Kidney (tissue), 14 donors: ENCODE data around the gene GGCX. TPM values are rescaled to one million over a fixed set of nuclear protein-coding genes. Genes with fewer than 3 reads are reported as not detected.
A peak's percentile ranks its signal among the peaks of the same experiment; 100 is the strongest.

Source experiments
- DNase-seq, 5 donors: peaks; one replicate each; pipeline ENCODE4 v3.0.0-alpha.2; 2013 to 2020
- FAIRE-seq: peaks from 2 replicates; lab custom pipeline; 2012; peaks lifted over from hg19 to GRCh38; lab: Jason Lieb, UNC
- H3K27ac ChIP-seq, 2 donors: one replicate each; pipeline ENCODE4 v1.7.0; 2013; ENCODE audit warnings: low read depth in 2 of 2, low read length in 2 of 2, inconsistent platforms in 1 of 2
- H3K27me3 ChIP-seq: one replicate; pipeline ENCODE4 v1.7.1; 2013; ENCODE audit warnings: low read length, inconsistent platforms; ENCODE audit not compliant: control insufficient read depth, insufficient read depth
- H3K36me3 ChIP-seq, 3 donors: one replicate each; pipeline versions ENCODE4 v1.7.0 to v1.7.1; 2013; ENCODE audit warnings: low read length in 3 of 3, control low read depth in 1 of 3, inconsistent platforms in 1 of 3; ENCODE audit not compliant: insufficient read depth in 3 of 3, control insufficient read depth in 2 of 3
- H3K4me1 ChIP-seq, 3 donors: one replicate each; pipeline versions ENCODE4 v1.7.0 to v1.7.1; 2013; ENCODE audit warnings: low read length in 3 of 3, inconsistent platforms in 1 of 3, low read depth in 1 of 3; ENCODE audit not compliant: control insufficient read depth in 2 of 3, insufficient read depth in 2 of 3
- H3K4me3 ChIP-seq, 3 donors: one replicate each; pipeline versions ENCODE4 v1.7.0 to v1.8.1; 2013; ENCODE audit warnings: low read length in 3 of 3, control low read depth in 1 of 3, inconsistent platforms in 1 of 3
- H3K9ac ChIP-seq, 3 donors: one replicate each; pipeline versions ENCODE4 v1.7.0 to v1.7.1; 2013; ENCODE audit warnings: low read length in 3 of 3, control low read depth in 1 of 3, inconsistent platforms in 1 of 3
- H3K9me3 ChIP-seq, 3 donors: one replicate each; pipeline versions ENCODE4 v1.7.0 to v1.7.1; 2013; ENCODE audit warnings: low read length in 3 of 3, control low read depth in 1 of 3, inconsistent platforms in 1 of 3; ENCODE audit not compliant: control insufficient read depth in 2 of 3, insufficient read depth in 1 of 3
- CTCF ChIP-seq: IDR thresholded peaks from 3 replicates; pipeline ENCODE4 v1.5.1; 2012; ENCODE audit warnings: mild to moderate bottlenecking, moderate library complexity, borderline replicate concordance; ENCODE audit not compliant: insufficient read depth; ENCODE audit errors: extremely low read depth
- intact Hi-C: fragments of 100-400 bp; cut with DNase I; formaldehyde crosslinking; loops from one replicate; pipeline ENCODE4 v1.11.1; 2022
- polyA plus RNA-seq: library from polyadenylated mRNA; stranded (reverse); fragments of 350-450 nt; fragmentation: Illumina TruSeq; extraction: RNeasy Lipid Tissue Mini Kit (QIAGEN cat#74804); gene quantifications from one replicate; pipeline ENCODE4 v1.2.3, GENCODE V29; 2014; ENCODE audit warnings: low read depth, low replicate concordance; ENCODE audit not compliant: insufficient read depth
- total RNA-seq: library from RNA; stranded (reverse); fragmentation: NEBNext Ultra II Directional; extraction: Animal tissue kit (Norgen Biotek cat#: 25700); gene quantifications from one replicate; pipeline ENCODE4 v1.2.1, GENCODE V29; 2021
- donor health status: control.
- donor health status: control.
- donor health status: control.
- donor health status: control.
- donor health status: control.
- donor health status: DM: yes; HTN: yes; CAD: no.
- donor health status: Normal renal cell carcinoma (clear cell type).

Gene GGCX
- total and polyA plus RNA-seq, 2 donors from 2014 or later: 27.8 to 50.7 TPM

GRCh38 chr2:85602476-85603234 lies 41.4 kb upstream of the GGCX start, which contains the start of gene TMEM150A:
TSS of gene TMEM150A (minus strand) at chr2:85602698. CDS start at chr2:85601948, 750 bp downstream.
- peak within 1 kb of the TSS; percentile 82 to 95 (median 93) for H3K9ac ChIP-seq
- intact Hi-C loops: no loop called here
- peak within 1 kb of the TSS; percentile 96 to 98 (median 97) for H3K4me3 ChIP-seq
- no peak for TF ChIP-seq CTCF
- H3K4me1 ChIP-seq: peaks cover 0 to 51% (median 34%) of the 10 kb centered on the region in 3 donors
- no peaks in the 10 kb centered on the region for H3K27me3 ChIP-seq
- FAIRE-seq (no peak), DNase-seq (peak; percentile 92 to 98 (median 96))
- peak within 1 kb of the TSS; percentile 77 to 80 for H3K27ac ChIP-seq
- H3K9me3 ChIP-seq: no peaks in the 10 kb centered on the region
- peaks cover 0 to 13% (median 2%) of the 10 kb centered on the region in 3 donors for H3K36me3 ChIP-seq

DNA sequence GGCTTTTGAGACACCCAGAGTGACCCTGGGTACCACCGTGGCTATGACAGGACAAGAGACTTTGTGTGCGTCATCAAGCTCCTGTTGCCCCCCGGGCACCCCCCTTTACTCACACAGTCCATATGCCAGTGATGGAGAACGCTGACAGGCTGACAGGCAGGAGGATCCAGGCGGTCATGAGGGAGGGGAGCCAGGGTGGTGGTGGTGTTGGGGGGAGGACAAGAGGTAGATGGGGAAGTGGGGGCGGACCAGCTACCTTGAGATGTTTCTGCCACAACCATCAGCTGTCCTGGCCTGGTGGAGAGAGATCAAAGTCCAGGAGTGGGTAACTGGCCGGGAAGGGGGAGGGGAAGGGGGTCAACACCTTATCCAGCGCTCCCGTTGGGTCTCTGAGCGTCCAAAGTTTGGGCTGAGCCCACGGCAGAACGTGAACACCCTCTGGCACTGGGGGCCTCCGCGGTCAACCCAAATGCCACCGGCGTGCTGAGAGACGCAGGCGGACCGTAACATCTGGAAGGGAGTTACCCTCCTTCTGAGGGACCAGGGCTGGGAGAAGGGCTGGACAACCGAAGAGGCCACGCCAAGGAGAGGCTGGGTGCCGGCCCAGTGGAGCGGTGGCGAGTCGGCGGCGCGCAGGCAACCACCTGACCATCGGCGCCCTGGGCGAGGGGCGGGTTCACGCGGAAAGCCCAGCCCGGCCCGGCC lies 40.6 kb upstream of the GGCX start:
- H3K9me3 ChIP-seq: no peaks in the 10 kb centered on the region
- H3K27ac ChIP-seq: peak overlapping the region; percentile 77 to 80
- no peak for TF ChIP-seq CTCF
- peaks cover 2 to 20% (median 2%) of the 10 kb centered on the region in 3 donors for H3K36me3 ChIP-seq
- H3K4me1 ChIP-seq: peaks cover 0 to 52% (median 41%) of the 10 kb centered on the region in 3 donors
- intact Hi-C loops: no loop called here
- peak overlapping the region; percentile 67 to 98 (median 93) for H3K4me3 ChIP-seq
- DNase-seq: peak in 4 of 5 donors; percentile 25 to 91 (median 65)
- no peak for FAIRE-seq
- H3K9ac ChIP-seq: peak overlapping the region; percentile 26 to 93 (median 82)
- H3K27me3 ChIP-seq: no peaks in the 10 kb centered on the region

DNA sequence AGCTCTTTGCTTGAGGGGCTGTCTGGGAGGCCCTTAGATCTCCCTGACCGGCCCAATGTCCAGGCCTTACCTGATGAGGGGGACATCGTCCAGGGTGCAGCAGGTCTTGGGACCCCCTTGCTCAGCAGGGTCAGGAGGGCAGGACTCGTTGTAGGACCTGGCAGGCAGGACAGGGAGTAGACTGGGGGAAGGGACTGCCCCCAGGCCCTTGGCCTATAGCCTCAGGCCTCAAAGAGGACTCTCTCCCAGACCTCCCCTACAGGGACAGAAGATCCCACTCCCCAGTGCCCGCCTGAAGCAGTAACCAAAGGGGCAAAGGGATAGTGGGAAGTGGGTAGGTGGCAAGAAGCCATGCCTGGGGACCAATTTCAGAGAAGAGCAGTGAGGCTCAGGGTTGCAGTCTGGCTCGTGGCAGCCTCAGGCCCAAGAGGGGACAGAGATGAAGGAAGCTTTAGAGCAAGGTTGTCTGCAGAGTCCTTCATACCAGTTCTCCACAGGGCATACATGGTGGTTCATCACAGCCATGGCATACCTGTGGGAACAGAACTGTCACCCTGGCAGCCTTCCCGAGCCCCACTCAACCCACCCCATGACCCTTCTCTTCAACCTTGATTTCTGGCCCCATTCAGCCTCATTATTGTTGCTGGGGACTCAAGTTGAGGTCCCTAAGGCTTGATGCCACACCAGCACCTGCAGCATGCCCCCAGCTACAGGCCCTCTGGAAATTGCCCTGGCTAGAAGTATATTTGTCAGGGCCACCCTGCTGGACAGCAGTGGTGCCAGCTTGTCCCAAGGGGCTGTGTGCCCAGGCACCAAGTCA lies 39.9 kb upstream of the GGCX start:
- H3K9me3 ChIP-seq: no peaks in the 10 kb centered on the region
- H3K4me3 ChIP-seq: peak overlapping the region; percentile 67 to 98 (median 93)
- DNase-seq (peak in 1 of 5 donors; percentile 55), FAIRE-seq (no peak)
- H3K9ac ChIP-seq: peak overlapping the region in 1 of 3 donors; percentile 82
- H3K27me3 ChIP-seq: no peaks in the 10 kb centered on the region
- intact Hi-C loops: no loop called here
- peaks cover 0 to 60% (median 48%) of the 10 kb centered on the region in 3 donors for H3K4me1 ChIP-seq
- TF ChIP-seq CTCF: no peak
- peaks cover 2 to 24% (median 3%) of the 10 kb centered on the region in 3 donors for H3K36me3 ChIP-seq
- H3K27ac ChIP-seq: peak overlapping the region; percentile 26 to 77
